ENCODE measurements around the gene RNF6.

RNF6 gene

GRCh38 chr13:26163812-26164211 lies 58.3 kb downstream of the RNF6 start:
- POLR2A ChIA-PET: no interaction called here
- DNase-seq (ENCODE audit: extremely low spot score): no peak
- no peak for TF ChIP-seq CTCF (IDR thresholded peaks at IDR 0.05; ENCODE audit: control extremely low read depth, extremely low read depth, low read depth, missing control alignments)
- CTCF ChIA-PET: no interaction called here
